ENCODE results near the gene PIGT. TPM values are rescaled to one million over a fixed set of nuclear protein-coding genes. Genes with fewer than 3 reads are reported as not detected.

The PIGT gene
- total RNA-seq, 2 experiments from 2014 or later: 89.2 to 104 TPM

DNA sequence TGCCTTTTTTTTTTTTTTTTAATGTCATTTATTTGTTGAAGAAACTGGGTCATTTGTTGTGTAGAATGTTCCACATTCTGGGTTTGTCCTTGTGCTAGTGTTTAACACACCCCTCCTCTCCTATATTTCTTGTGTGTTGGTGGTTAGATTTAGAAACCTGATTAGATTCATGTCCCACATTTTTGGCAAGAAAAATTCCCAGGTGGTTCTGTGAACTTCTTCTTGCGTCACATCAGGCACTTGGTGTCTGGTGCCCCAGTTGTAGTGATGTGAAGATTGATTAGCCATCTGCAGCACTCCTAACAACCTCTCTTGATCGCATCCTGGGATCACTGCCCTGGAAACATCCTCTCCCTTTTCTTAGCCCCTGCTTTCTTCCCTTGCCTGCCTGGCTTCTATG lies 7.8 kb downstream of the PIGT start:
- peaks cover 4% of the 10 kb centered on the region for H3K79me2 ChIP-seq (ENCODE audit: insufficient read depth, low read depth, low read length)
- peaks cover 18% of the 10 kb centered on the region for H3K4me1 ChIP-seq (ENCODE audit: insufficient read depth, low read length, poor library complexity, severe bottlenecking)
- TF ChIP-seq, protein P1, sequence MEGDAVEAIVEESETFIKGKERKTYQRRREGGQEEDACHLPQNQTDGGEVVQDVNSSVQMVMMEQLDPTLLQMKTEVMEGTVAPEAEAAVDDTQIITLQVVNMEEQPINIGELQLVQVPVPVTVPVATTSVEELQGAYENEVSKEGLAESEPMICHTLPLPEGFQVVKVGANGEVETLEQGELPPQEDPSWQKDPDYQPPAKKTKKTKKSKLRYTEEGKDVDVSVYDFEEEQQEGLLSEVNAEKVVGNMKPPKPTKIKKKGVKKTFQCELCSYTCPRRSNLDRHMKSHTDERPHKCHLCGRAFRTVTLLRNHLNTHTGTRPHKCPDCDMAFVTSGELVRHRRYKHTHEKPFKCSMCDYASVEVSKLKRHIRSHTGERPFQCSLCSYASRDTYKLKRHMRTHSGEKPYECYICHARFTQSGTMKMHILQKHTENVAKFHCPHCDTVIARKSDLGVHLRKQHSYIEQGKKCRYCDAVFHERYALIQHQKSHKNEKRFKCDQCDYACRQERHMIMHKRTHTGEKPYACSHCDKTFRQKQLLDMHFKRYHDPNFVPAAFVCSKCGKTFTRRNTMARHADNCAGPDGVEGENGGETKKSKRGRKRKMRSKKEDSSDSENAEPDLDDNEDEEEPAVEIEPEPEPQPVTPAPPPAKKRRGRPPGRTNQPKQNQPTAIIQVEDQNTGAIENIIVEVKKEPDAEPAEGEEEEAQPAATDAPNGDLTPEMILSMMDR (conservative IDR thresholded peaks at IDR 0.05; ENCODE audit: low read length): no peak
- no peak for TF ChIP-seq EZH2phosphoT487 (IDR thresholded peaks at IDR 0.05; ENCODE audit: borderline replicate concordance, low read depth, low read length)
- H4K20me1 ChIP-seq (ENCODE audit: insufficient read depth, low read length): no peaks in the 10 kb centered on the region
- no peak overlapping the region for H2AFZ ChIP-seq (ENCODE audit: low read length)
- intact Hi-C loops (cut with micrococcal nuclease; ENCODE audit: unreplicated experiment): no loop called here
- ChIA-PET POLR2A (no interaction called here), CTCF (ENCODE audit: unreplicated experiment) (no interaction called here)
- no peak overlapping the region for H3K4me2 ChIP-seq (ENCODE audit: low read length)
- H3K27ac ChIP-seq (ENCODE audit: low read depth, low read length, poor library complexity, severe bottlenecking): no peak overlapping the region
- no peak overlapping the region for H3K4me3 ChIP-seq (ENCODE audit: low read depth, low read length, poor library complexity, severe bottlenecking)
- BruUV-seq (replicated peaks): no TSS peak
- H3K9me3 ChIP-seq (ENCODE audit: low read length): no peaks in the 10 kb centered on the region
- no peaks in the 10 kb centered on the region for H3K9me2 ChIP-seq (ENCODE audit: insufficient read depth, low read length)
- no peak for DNase-seq (ENCODE audit: low spot score)
- H3K36me3 ChIP-seq (ENCODE audit: insufficient read depth, low read length): peaks cover 89% of the 10 kb centered on the region

DNA sequence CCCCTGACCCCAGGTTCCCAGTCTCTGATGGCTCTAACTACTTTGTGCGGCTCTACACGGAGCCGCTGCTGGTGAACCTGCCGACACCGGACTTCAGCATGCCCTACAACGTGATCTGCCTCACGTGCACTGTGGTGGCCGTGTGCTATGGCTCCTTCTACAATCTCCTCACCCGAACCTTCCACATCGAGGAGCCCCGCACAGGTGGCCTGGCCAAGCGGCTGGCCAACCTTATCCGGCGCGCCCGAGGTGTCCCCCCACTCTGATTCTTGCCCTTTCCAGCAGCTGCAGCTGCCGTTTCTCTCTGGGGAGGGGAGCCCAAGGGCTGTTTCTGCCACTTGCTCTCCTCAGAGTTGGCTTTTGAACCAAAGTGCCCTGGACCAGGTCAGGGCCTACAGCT lies 9.6 kb downstream of the PIGT start:
- Histone ChIP-seq H3K79me2 (ENCODE audit: insufficient read depth, low read depth, low read length) (peaks cover 4% of the 10 kb centered on the region; the same call in 1 of the 2 replicates), H3K9me2 (ENCODE audit: insufficient read depth, low read length) (no peaks in the 10 kb centered on the region), H3K4me2 (ENCODE audit: low read length) (no peak overlapping the region), H4K20me1 (ENCODE audit: insufficient read depth, low read length) (no peaks in the 10 kb centered on the region), H3K4me1 (ENCODE audit: insufficient read depth, low read length, poor library complexity, severe bottlenecking) (no peaks in the 10 kb centered on the region), H3K4me3 (ENCODE audit: low read depth, low read length, poor library complexity, severe bottlenecking) (no peak overlapping the region), H2AFZ (ENCODE audit: low read length) (no peak overlapping the region), H3K27ac (ENCODE audit: low read depth, low read length, poor library complexity, severe bottlenecking) (no peak overlapping the region), H3K36me3 (ENCODE audit: insufficient read depth, low read length) (peaks cover 84% of the 10 kb centered on the region), H3K9me3 (ENCODE audit: low read length) (no peaks in the 10 kb centered on the region)
- BruUV-seq (replicated peaks): no TSS peak
- CTCF ChIA-PET (ENCODE audit: unreplicated experiment): no interaction called here
- DNase-seq (ENCODE audit: low spot score): no peak
- POLR2A ChIA-PET: no interaction called here
- intact Hi-C loops (cut with micrococcal nuclease; ENCODE audit: unreplicated experiment): no loop called here
- no peak for TF ChIP-seq EZH2phosphoT487 (IDR thresholded peaks at IDR 0.05; ENCODE audit: borderline replicate concordance, low read depth, low read length)
- TF ChIP-seq, protein P1 (conservative IDR thresholded peaks at IDR 0.05; ENCODE audit: low read length): no peak

DNA sequence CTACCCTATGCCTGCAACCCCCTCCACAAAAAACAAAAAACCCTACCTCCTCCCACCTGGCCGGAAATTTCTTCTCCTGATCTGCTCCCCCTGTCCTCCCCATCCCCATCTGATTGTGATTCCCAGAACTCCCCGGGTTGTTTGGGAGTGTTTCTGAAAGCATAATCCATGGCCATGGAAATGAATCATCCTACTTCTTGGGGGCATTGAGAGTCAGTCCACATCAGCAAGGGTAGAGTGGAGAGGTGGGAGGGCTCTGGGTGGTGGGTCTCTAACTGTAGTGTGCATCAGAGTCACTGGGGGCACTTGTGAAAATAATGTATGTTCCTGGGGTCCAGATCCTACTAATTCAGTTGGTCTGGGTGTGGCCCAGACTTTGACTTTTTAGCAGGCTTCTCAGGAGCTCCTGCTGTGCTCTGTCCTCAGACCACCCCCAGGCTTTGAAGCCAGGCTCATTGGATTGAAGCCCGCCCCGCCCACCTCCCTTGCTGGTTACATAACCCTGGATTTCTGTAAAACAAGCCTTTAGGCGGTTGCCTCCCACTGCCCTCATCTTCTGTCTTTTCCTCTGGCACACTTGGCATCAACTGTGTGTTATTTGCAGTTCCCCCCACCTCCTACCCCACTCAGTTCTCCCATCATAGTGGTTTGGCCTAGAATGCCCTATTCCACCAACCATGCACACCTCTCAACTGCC lies 10.5 kb downstream of the PIGT start:
- TF ChIP-seq EZH2phosphoT487 (IDR thresholded peaks at IDR 0.05; ENCODE audit: borderline replicate concordance, low read depth, low read length): no peak
- TF ChIP-seq, protein P1 (conservative IDR thresholded peaks at IDR 0.05; ENCODE audit: low read length): no peak
- Histone ChIP-seq H3K4me3 (ENCODE audit: low read depth, low read length, poor library complexity, severe bottlenecking) (no peak overlapping the region), H3K9me2 (ENCODE audit: insufficient read depth, low read length) (no peaks in the 10 kb centered on the region), H4K20me1 (ENCODE audit: insufficient read depth, low read length) (no peaks in the 10 kb centered on the region), H3K9me3 (ENCODE audit: low read length) (no peaks in the 10 kb centered on the region), H2AFZ (ENCODE audit: low read length) (no peak overlapping the region), H3K79me2 (ENCODE audit: insufficient read depth, low read depth, low read length) (peaks cover 7% of the 10 kb centered on the region; the same call in 1 of the 2 replicates), H3K27ac (ENCODE audit: low read depth, low read length, poor library complexity, severe bottlenecking) (no peak overlapping the region), H3K4me1 (ENCODE audit: insufficient read depth, low read length, poor library complexity, severe bottlenecking) (peaks cover 9% of the 10 kb centered on the region), H3K4me2 (ENCODE audit: low read length) (no peak overlapping the region), H3K36me3 (ENCODE audit: insufficient read depth, low read length) (peaks cover 82% of the 10 kb centered on the region)
- intact Hi-C loops (cut with micrococcal nuclease; ENCODE audit: unreplicated experiment): no loop called here
- DNase-seq (ENCODE audit: low spot score): no peak
- CTCF ChIA-PET (ENCODE audit: unreplicated experiment): no interaction called here
- BruUV-seq (replicated peaks): no TSS peak
- POLR2A ChIA-PET: interaction anchor here (0.6 kb wide), 1 partner anchor 39 kb away, joined by 3 read pairs; no protein-coding TSS in a partner anchor
